ENCODE measurements around the gene MED9. TPM values are rescaled to one million over a fixed set of nuclear protein-coding genes. Genes with fewer than 3 reads are reported as not detected.

The MED9 gene
- total RNA-seq, 1 experiment from 2014 or later: 20.4 TPM

DNA sequence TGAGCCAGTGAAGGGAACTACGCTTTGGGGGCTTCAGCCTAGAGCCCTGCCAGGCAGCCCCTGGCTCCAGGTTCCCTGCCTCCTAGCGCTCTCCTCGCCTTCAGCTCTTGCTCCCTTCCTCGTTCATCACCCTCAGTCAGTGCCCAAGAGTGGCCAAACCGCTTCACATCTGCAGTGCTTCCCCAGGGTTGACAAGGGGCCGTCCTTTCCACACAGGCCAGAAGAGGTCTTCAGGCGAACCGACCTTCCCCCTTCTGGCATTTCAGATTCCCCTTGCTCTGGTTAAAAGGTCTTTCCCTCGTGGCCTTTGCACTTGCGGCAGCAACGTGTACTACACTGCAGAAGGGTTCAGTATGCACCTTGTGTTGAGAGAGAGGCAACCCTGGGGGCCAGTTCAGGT lies 15.3 kb downstream of the MED9 start:
- BruUV-seq (replicated peaks): no TSS peak
- no peak overlapping the region for H3K4me3 ChIP-seq (ENCODE audit: low read depth, low read length, poor library complexity, severe bottlenecking)
- peaks cover 17% of the 10 kb centered on the region for H3K36me3 ChIP-seq (ENCODE audit: insufficient read depth, low read length, poor library complexity, severe bottlenecking)
- TF ChIP-seq EZH2 (IDR thresholded peaks at IDR 0.05; ENCODE audit: borderline replicate concordance, low read depth, low read length, poor library complexity, severe bottlenecking): no peak
- TF ChIP-seq, protein P1, sequence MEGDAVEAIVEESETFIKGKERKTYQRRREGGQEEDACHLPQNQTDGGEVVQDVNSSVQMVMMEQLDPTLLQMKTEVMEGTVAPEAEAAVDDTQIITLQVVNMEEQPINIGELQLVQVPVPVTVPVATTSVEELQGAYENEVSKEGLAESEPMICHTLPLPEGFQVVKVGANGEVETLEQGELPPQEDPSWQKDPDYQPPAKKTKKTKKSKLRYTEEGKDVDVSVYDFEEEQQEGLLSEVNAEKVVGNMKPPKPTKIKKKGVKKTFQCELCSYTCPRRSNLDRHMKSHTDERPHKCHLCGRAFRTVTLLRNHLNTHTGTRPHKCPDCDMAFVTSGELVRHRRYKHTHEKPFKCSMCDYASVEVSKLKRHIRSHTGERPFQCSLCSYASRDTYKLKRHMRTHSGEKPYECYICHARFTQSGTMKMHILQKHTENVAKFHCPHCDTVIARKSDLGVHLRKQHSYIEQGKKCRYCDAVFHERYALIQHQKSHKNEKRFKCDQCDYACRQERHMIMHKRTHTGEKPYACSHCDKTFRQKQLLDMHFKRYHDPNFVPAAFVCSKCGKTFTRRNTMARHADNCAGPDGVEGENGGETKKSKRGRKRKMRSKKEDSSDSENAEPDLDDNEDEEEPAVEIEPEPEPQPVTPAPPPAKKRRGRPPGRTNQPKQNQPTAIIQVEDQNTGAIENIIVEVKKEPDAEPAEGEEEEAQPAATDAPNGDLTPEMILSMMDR (conservative IDR thresholded peaks at IDR 0.05; ENCODE audit: low read depth, low read length): no peak
- ChIA-PET CTCF (no interaction called here), POLR2A (ENCODE audit: low non-redundant PET) (no interaction called here)
- intact Hi-C loops (cut with micrococcal nuclease; ENCODE audit: unreplicated experiment): loop anchor here (10.0 kb wide), 1 partner anchor 543 kb away; the partner anchor contains the start of genes ATPAF2 and GID4
- peaks cover 32% of the 10 kb centered on the region for H3K4me1 ChIP-seq (ENCODE audit: insufficient read depth, low read length, poor library complexity, severe bottlenecking)
- peaks cover 13% of the 10 kb centered on the region for H3K27me3 ChIP-seq (replicated peaks; ENCODE audit: insufficient read depth, low read depth, low read length, poor library complexity)
- no peaks in the 10 kb centered on the region for H3K9me3 ChIP-seq (ENCODE audit: low read depth, low read length, poor library complexity, severe bottlenecking)
- H3K27ac ChIP-seq (ENCODE audit: low read depth, low read length, poor library complexity, severe bottlenecking): no peak overlapping the region
- no peak for DNase-seq (ENCODE audit: low spot score)

DNA sequence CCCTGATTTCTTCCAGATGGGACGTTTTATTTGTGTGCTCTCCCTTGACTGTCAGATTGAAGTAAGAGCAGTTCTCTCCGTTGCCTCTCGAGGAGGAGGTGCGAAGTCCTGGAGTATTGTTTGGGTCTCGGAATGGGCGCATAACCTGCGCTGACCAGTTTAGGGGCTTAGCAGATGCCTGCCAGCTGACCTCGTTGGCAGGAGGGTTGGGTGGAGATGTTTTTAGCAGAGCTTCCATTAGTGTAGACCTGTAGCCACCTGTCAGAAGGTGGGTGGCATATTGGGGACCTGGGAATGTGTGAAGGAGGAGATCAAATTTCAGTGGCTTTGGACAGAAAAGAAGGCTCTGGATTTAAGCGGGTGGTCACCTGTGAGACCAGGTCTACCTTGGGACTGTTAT lies 15.8 kb downstream of the MED9 start:
- BruUV-seq (replicated peaks): no TSS peak
- no peak overlapping the region for H3K27ac ChIP-seq (ENCODE audit: low read depth, low read length, poor library complexity, severe bottlenecking)
- POLR2A ChIA-PET (ENCODE audit: low non-redundant PET): no interaction called here

DNA sequence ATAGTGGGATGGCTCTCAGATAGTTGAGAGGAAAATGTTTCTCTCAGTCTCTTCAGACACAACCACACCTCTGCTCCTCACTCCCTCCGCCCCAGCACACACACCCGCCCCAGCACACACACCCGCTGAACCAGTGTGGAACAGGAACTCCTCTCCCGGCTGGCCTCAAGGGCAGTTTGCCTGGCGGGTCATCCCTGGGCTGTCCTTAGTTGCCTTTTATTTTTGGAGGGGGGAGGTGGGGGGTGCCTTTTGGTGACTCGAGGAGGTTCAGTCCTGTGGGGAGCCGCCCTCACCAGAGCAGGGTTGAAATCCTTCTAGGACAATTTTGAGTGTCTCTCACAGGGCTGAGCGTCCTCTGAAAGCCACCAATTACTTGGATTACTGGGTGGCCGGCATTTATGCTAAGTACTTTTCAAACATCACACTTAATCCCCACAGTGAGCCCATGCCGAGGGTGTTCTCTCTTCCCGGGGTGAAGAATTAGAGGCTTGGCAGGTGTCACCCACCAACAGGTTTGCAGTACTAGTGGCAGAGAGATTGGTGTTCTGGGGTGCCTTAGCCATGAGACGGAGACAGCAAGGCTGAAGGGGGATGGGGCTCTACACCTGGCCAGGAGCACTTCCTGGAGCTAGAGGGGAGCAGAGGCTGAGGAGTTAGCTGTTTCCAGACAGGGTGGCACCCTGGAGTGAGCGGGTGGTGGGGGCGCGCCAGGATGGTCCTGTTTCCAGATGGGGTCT lies 16.6 kb downstream of the MED9 start:
- Histone ChIP-seq H3K4me1 (ENCODE audit: insufficient read depth, low read length, poor library complexity, severe bottlenecking) (peaks cover 36% of the 10 kb centered on the region), H3K36me3 (ENCODE audit: insufficient read depth, low read length, poor library complexity, severe bottlenecking) (peaks cover 9% of the 10 kb centered on the region), H3K9me3 (ENCODE audit: low read depth, low read length, poor library complexity, severe bottlenecking) (no peaks in the 10 kb centered on the region), H3K4me3 (ENCODE audit: low read depth, low read length, poor library complexity, severe bottlenecking) (no peak overlapping the region), H3K27ac (ENCODE audit: low read depth, low read length, poor library complexity, severe bottlenecking) (no peak overlapping the region), H3K27me3 (replicated peaks; ENCODE audit: insufficient read depth, low read depth, low read length, poor library complexity) (peaks cover 13% of the 10 kb centered on the region)
- TF ChIP-seq, protein P1 (conservative IDR thresholded peaks at IDR 0.05; ENCODE audit: low read depth, low read length): no peak
- no peak for TF ChIP-seq EZH2 (IDR thresholded peaks at IDR 0.05; ENCODE audit: borderline replicate concordance, low read depth, low read length, poor library complexity, severe bottlenecking)
- POLR2A ChIA-PET (ENCODE audit: low non-redundant PET): no interaction called here
- CTCF ChIA-PET: no interaction called here
- DNase-seq (ENCODE audit: low spot score): no peak
- BruUV-seq (replicated peaks): no TSS peak
- intact Hi-C loops (cut with micrococcal nuclease; ENCODE audit: unreplicated experiment): loop anchor here (10.0 kb wide), 1 partner anchor 541 kb away; the partner anchor contains the start of genes ATPAF2 and GID4

More for the DNA sequence above, 15.8 kb downstream of the MED9 start:
- intact Hi-C loops (cut with micrococcal nuclease; ENCODE audit: unreplicated experiment): loop anchor here (10.0 kb wide), 1 partner anchor 542 kb away; the partner anchor contains the start of genes ATPAF2 and GID4
- Histone ChIP-seq H3K4me1 (ENCODE audit: insufficient read depth, low read length, poor library complexity, severe bottlenecking) (peaks cover 36% of the 10 kb centered on the region), H3K27me3 (replicated peaks; ENCODE audit: insufficient read depth, low read depth, low read length, poor library complexity) (peaks cover 13% of the 10 kb centered on the region), H3K4me3 (ENCODE audit: low read depth, low read length, poor library complexity, severe bottlenecking) (no peak overlapping the region), H3K36me3 (ENCODE audit: insufficient read depth, low read length, poor library complexity, severe bottlenecking) (peaks cover 16% of the 10 kb centered on the region), H3K9me3 (ENCODE audit: low read depth, low read length, poor library complexity, severe bottlenecking) (no peaks in the 10 kb centered on the region)
- no peak for DNase-seq (ENCODE audit: low spot score)
- TF ChIP-seq, protein P1 (conservative IDR thresholded peaks at IDR 0.05; ENCODE audit: low read depth, low read length): no peak
- CTCF ChIA-PET: no interaction called here
